Chondrocyte (in vitro differentiated cells): ENCODE results near the gene DDO. TPM values are rescaled to one million over a fixed set of nuclear protein-coding genes. Genes with fewer than 3 reads are reported as not detected.

Source experiments
- DNase-seq: peaks from one replicate; pipeline ENCODE4 v3.0.0; 2021; ENCODE audit warnings: mixed read lengths, low spot score
- H3K27ac Mint-ChIP-seq: one replicate; pipeline ENCODE4 v1.8.0; 2021; ENCODE audit warnings: mild to moderate bottlenecking, moderate library complexity, mixed read lengths; ENCODE audit not compliant: unreplicated experiment
- H3K27me3 Mint-ChIP-seq: 2 replicates; pipeline ENCODE4 v1.8.0; 2021; ENCODE audit warnings: low read depth, mixed read lengths
- H3K36me3 Mint-ChIP-seq: 2 replicates; pipeline ENCODE4 v1.8.0; 2021; ENCODE audit warnings: low read depth, mixed read lengths
- H3K4me1 Mint-ChIP-seq: 2 replicates; pipeline ENCODE4 v1.8.0; 2021; ENCODE audit warnings: low read depth, mild to moderate bottlenecking, mixed read lengths
- H3K4me3 Mint-ChIP-seq: one replicate; pipeline ENCODE4 v1.8.0; 2021; ENCODE audit warnings: mild to moderate bottlenecking, moderate library complexity, mixed read lengths; ENCODE audit not compliant: unreplicated experiment
- H3K9me3 Mint-ChIP-seq: 2 replicates; pipeline ENCODE4 v1.8.0; 2021; ENCODE audit warnings: low read depth, mixed read lengths
- CTCF ChIP-seq: fragments of 200-600 bp; sonication (generic); IDR thresholded peaks from 2 replicates; pipeline ENCODE4 v1.5.0; 2021; ENCODE audit warnings: antibody characterized with exemption, mild to moderate bottlenecking, moderate library complexity
- total RNA-seq: library from RNA; stranded (reverse); gene quantifications from 3 replicates; pipeline ENCODE4 v1.2.1, GENCODE V29; 2021

Gene DDO
- total RNA-seq, 1 donor from 2014 or later, result not detected

- no peak for TF ChIP-seq CTCF
- Mint-ChIP-seq H3K27ac (no peak overlapping the region), H3K4me3 (peak overlapping the region; percentile 49), H3K27me3 (peaks cover 40% of the 10 kb centered on the region), H3K9me3 (peaks cover 13% of the 10 kb centered on the region), H3K4me1 (peaks cover 15% of the 10 kb centered on the region), H3K36me3 (peaks cover 10% of the 10 kb centered on the region)
- no peak for DNase-seq
Measured at GRCh38 chr6:110358553-110359160, 56.7 kb downstream of the DDO start.

GRCh38 chr6:110357664-110358552, 57.5 kb downstream of the DDO start, which contains the start of gene METTL24:
Gene METTL24 (minus strand): TSS chr6:110358349. CDS start chr6:110358272, 77 bp downstream.
- Mint-ChIP-seq H3K27me3 (peaks cover 40% of the 10 kb centered on the region), H3K4me1 (peaks cover 18% of the 10 kb centered on the region), H3K27ac (no peak within 1 kb of the TSS), H3K9me3 (peaks cover 13% of the 10 kb centered on the region), H3K36me3 (peaks cover 12% of the 10 kb centered on the region), H3K4me3 (peak within 1 kb of the TSS; percentile 79)
- no peak for TF ChIP-seq CTCF
- DNase-seq, result no peak

GRCh38 chr6:110357298-110357663, 58.1 kb downstream of the DDO start:
- TF ChIP-seq CTCF, result no peak
- Mint-ChIP-seq H3K9me3 (peaks cover 9% of the 10 kb centered on the region), H3K27ac (no peak overlapping the region), H3K36me3 (peaks cover 10% of the 10 kb centered on the region), H3K4me3 (peak overlapping the region; percentile 79), H3K4me1 (peaks cover 23% of the 10 kb centered on the region), H3K27me3 (peaks cover 37% of the 10 kb centered on the region)
- no peak for DNase-seq

- Mint-ChIP-seq H3K27ac (no peak overlapping the region), H3K4me3 (peak overlapping the region; percentile 42), H3K36me3 (peaks cover 8% of the 10 kb centered on the region), H3K27me3 (peaks cover 35% of the 10 kb centered on the region), H3K4me1 (peaks cover 23% of the 10 kb centered on the region), H3K9me3 (peaks cover 6% of the 10 kb centered on the region)
- DNase-seq, result no peak
- no peak for TF ChIP-seq CTCF
Measured at GRCh38 chr6:110356778-110357177, 58.6 kb downstream of the DDO start.

GRCh38 chr6:110355727-110356126, 59.6 kb downstream of the DDO start:
- TF ChIP-seq CTCF, result no peak
- H3K27ac Mint-ChIP-seq, result no peak overlapping the region
- H3K4me1 Mint-ChIP-seq, result peaks cover 23% of the 10 kb centered on the region

More at GRCh38 chr6:110355727-110356126, 59.6 kb downstream of the DDO start:
- H3K4me3 Mint-ChIP-seq, result no peak overlapping the region
- peaks cover 35% of the 10 kb centered on the region for H3K27me3 Mint-ChIP-seq
- DNase-seq, result no peak
- H3K9me3 Mint-ChIP-seq, result no peaks in the 10 kb centered on the region
- H3K36me3 Mint-ChIP-seq, result peaks cover 8% of the 10 kb centered on the region
